ENCODE results near the gene ZNF296.
"Not testable (repeated sequence)": the region's sequence is repeated elsewhere in the genome, so short reads cannot be mapped to it uniquely, and the experiment has no call there.

Gene ZNF296

DNA sequence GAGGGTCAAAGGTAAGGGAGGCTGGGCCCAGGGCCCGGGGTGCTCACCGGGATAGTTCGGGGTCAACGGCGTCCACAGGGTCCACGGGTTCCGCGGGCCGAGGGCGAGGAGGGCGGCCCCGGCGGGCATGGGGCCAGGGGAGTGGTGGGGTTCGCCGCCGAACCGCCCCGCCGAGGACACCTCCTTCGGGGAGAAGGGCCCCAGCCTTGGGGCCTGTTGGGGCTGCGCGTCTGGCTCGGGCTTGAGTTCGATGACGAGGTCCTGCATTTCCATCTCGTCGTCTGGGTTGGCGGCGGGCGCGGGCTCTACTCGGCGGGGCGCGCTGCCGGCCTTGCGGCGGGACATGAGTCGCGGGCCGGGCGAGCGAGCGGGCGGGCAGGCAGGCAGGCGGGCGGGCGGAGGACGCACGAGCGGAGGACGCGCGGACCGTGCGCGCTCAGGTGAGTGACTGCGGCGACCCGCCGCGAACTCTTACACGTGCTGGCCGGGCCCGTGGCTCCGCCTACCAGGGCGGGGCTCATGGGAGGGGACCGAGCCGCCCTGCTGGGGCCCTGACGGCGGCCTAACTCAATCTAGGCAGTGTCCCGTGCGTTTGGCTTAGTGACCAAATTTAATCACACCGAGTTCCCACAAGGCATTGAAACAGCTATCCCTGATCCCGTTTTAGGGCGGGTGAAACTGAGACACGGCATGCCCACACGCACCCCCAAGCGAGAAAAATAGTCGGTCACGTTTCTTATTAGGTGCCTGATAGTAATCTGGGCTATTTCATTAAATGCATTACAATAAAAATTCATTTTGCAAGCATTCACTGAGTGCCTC is at the start of gene ZNF296:
TSS of gene ZNF296 (minus strand) at position 450 of the 822 bp plus-strand sequence. CDS start at position 345, 105 bp downstream.
- DNase-seq = peak; percentile 80

DNA sequence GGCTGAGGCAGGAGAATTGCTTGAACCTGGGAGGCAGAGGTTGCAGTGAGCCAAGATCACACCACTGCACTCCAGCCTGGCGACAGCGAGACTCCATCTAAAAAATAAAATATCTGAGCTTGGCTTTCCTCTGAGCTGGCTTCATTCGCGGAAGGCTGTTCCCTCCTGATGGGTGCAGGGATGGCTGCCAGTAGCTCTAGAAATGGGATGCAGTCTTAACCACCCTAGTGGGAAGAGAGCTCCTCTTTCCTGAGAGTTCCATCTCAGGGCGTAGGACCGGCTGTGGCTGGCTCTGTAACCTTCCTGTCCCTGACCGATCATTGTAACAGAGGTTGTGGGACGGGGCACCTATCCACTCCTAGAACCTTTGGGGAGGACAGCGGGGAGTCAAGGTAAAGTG is 49.1 kb upstream of the ZNF296 start:
- no peak for DNase-seq

- no peak for DNase-seq
These were observed 47.7 kb upstream of the ZNF296 start for GRCh38 chr19:45124021-45124420.

DNA sequence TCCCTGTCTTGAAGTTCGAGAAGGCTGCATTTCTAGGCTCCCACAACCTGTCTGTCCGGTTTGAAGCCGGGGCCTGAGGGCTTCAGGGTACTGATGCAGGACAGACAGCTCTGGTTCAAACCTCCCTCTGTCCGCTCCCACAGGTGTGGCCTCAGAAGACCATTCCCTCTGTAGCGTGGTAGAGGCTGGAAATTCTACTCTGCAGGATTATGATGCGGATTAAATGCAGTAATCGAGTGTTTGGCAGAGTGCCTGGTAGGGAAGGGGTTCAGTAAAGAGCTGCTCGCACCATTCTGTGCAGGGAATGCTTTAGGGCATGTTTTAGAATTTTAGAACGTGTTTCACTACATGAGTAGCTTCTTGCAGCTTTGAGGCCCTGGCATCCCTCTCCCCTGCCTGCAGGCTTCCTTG is 47.2 kb upstream of the ZNF296 start:
- DNase-seq = no peak

DNA sequence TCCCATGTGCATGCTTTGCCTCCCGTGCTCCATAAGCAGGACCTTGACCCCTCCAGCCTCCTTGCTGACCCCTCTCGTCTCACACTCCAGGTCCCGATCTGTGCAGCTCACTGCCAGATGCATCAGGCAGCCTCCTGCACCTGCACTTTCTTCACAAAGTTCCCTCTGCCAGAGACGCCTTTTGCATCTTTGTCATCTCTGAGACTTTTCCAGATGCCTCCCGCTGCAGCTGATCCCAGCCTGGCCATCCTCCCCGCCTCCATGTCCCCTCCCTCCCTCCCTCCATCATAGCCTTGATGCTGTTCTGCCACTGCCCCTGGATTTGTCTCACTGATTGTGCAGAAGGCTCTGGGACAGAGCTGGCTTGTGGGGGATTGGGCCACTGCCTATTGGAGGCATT is 46.6 kb upstream of the ZNF296 start:
- DNase-seq = no peak

DNA sequence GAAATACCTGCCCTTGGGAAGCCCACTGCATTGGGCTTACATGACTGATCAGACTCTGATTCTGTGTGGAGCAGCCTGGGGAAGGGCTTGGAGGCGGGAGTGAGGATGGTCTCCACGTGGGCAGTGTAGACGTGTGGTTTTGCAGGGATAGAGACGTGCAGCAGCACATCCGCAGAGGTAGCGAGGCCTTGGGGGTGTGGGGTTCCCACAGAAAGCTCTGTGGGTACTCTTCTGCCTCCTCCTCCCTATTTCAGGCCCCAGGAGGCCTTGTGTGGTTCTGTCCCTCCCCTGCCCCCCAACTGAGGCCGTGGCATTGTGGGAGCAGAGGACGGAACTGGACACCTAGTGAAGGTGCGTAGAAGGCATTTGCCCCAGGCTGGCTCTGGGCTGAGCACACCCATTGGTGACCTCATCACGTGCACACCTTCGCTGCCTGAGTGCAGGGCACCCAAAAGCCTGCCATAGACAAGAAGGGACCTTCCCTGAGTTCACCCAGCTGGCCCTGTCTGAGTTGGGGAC is 45.6 kb upstream of the ZNF296 start:
- no peak for DNase-seq

DNA sequence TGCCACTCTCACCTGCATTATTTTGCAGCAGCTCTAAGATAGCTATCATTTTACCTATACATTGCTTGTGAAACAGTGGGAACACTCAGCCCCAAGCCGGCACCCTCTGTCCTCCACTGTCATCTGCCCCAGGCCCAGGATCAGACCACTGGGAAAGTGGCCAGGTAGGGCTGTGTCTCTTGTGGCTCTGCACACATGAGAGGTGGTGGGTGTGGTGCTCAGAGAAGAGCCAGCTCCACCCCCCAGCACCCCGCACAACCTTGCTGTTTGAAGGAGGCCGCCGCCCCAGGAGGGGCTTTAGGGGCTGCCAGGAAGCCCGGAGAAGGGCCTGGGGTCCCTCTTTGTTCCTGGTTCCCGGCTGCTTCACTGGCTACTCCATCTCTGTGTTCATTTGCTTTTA is 43.3 kb upstream of the ZNF296 start:
- DNase-seq = no peak

DNA sequence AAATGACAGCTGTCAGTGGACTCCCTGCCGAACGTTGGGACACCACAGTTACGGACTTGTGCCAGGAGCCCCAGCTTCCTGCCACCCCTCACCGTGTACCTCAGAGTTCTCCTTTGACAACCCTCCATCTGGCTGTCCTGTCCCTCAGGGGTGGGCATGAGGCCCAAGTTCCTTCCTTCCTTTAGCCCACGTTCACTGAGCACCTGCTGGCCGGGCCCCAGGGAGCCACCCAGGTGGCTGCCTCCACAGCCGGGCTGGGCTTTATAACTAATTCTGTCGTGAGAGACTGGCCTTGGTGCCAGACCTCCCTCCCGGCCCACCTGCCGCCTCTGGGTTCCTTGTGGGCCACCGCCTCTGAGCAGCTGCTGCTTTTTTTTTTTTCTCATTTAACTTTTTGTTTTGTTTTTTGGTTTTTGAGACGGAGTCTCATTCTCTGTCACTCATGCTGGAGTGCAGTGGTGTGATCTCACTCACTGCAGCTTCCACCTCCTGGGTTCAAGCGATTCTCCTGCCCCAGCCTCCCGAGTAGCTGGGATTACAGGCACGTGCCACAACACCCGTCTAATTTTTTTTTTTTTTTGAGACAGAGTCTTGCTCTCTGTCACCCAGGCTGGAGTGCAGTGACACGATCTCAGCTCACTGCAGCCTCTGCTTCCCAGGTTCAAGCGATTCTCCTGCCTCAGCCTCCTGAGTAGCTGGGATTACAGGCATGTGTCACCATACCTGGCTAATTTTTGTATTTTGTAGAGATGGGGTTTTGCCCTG is 42.5 kb upstream of the ZNF296 start:
- DNase-seq = not testable (repeated sequence)

DNA sequence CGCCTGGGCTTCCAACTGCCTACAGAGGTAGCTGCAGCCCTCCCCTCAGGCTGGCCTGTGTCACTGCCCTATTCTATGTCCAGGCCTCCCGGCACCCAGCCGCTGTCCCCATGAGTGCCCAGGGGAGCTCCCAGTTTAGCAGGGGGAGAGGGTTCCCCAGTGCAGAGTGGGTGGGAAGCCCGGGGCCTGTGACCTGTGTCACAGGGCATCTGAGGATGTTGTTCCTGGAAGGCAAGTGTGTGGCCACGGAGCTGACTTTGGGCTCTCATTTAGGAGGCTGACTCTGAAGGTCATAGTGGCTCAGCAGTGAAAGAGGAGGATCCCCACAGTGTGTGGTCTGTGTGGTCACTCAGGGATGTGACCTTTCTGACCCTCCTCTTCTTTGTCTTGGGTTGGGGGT is 41.8 kb upstream of the ZNF296 start:
- no peak for DNase-seq

DNA sequence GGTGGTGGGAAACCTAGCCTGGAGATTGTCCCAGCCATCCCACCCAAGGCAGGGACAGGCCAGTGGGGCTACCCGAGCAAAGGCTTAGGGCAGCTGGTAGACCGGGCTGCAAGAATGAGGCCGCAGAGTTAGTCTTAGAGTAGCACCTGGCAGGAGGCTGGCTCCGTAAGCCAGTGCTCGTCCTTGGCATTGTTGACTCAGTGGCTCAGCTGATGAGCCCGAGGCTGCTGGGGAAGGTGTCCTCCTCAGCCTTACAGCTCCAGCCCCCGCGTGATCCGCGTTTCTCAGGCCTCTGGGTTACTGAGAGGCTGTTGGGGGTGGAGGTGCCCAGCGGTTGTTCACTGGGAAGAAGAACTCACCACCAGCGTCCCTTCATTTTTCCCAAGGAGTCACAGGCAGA is 41.4 kb upstream of the ZNF296 start:
- no peak for DNase-seq

- DNase-seq = peak; percentile 87
These were observed 40.9 kb upstream of the ZNF296 start for GRCh38 chr19:45117167-45117594.

DNA sequence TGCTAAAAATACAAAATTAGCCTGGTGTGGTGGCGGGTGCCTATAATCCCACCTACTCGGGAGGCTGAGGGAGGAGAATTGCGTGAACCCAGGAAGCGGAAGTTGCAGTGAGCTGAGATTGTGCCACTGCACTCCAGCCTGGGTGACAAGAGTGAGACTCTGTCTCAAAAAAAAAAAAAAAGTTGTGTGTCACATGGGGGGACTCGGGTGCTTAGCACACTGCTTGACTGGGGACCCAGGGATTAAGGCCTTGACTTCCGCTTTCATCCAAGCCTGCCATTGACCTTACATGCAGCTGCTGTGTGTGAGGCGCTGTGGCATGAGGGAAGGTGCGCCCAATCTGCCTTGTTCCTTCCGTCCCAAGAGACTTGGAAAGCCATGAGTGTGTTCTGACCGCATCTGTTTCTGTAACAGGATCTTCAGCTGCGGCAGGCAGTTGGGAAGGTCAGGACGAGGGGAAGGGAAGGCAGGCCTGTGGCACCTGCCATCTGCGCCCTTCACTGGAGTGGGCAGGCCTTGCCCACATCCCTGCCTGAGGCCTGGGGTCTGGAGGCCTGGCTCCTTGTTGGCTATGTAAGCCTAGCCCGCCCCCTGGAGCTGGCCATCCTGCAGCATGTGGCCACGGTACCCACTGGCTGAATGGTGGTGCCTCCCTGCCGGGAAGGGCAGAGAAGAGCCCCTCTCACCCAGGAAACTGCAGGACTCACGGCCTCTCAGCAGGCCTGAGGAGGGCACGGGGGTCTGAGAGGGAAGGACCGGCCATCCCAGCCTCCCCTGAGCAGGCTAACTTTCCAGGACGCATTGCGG is 39.7 kb upstream of the ZNF296 start:
- peak; percentile 100 for DNase-seq

DNA sequence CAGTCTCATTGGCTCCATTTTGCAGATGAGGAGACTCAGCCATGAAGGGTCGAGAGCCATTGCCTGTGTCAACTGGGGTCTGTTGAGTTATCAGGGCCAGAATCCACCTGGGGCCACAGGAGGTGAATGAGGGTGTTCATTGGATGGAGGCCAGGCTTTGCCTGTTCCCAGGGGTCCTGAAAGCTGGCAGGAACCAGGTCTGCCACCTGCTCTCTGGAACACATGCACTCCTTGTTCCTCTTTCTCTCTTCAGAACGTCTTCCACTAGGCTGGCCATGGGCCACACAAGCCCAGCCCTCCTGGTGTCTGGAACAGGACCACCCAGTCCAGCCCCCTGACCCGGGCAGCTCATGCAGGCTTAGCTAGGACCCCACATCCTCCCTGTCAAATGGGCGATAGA is 37.8 kb upstream of the ZNF296 start:
- DNase-seq = no peak

- no peak for DNase-seq
These were observed 37.4 kb upstream of the ZNF296 start for GRCh38 chr19:45113628-45114027.

DNA sequence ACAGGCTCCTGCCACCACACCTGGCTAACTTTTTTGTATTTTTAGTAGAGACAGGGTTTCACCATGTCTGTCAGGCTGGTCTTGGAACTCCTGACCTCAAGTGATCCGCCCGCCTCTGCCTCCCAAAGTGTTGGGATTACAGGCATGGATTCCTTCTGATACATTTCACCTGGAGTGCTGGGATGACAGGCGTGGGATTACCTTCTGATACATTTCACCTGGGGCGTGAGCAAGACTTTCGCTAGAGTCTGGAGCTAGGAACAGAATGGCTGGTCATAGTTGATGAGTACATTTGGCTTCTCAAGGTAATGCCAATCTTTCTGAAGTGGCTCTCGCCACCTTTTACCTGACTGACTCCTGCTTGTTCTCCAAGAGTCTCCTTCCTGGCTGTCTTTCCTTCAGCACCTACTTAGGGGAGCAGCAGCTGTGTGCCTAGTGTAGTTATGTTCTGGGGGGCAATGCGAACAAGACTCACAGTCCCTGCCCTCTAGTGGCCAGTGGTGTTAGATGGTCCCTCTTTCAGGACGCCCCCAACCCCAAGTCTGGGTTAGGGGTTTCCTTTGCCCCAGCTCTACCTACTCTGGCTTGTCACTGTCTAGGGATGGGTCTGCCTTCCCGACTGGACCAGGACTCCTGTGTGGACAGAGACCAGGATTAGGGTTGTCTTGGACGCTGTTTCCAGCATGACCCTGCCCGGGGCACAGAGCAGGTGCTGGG is 36.0 kb upstream of the ZNF296 start:
- DNase-seq = no peak

DNA sequence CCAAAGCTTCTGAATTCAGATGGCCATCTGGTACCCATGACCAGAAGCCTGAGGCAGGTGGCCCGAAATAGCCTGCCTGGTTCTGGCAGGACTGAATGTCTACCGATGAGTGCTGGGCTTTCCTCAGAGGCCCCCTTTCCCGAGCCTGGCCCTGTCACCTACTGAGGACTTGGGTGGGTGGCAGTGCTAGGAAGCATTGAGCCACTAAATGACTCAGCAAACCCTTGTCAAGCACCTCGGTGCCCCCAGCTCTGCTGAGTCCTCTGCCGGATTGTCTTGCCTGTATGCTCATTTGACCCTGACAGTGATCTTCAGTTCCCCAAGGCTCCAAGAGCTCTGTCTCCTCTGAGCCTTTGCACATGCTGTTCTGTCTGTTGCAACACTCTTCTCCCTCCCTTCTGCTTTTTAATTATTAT is 34.6 kb upstream of the ZNF296 start:
- DNase-seq = peak; percentile 24

GRCh38 chr19:45107621-45108150 is 31.4 kb upstream of the ZNF296 start:
- peak; percentile 51 for DNase-seq

DNA sequence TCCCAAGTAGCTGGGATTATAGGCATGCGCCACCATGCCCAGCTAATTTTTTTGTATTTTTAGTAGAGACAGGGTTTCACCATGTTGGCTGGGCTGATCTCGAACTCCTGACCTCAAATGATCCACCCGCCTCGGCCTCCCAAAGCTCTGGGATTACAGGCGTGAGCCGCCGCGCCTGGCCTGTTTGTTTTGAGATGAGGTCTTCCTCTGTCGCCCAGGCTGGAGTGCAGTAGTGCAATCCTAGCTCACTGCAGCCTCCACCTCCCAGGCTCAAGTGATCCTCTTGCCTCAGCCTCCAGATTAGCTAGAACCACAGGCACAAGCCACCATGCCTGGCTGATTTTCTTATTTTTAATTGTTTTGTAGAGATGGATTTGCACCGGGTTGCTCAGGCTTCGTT is 30.1 kb upstream of the ZNF296 start:
- DNase-seq = peak; percentile 18

- DNase-seq = peak; percentile 32
These were observed 28.5 kb upstream of the ZNF296 start for GRCh38 chr19:45104658-45105349.

DNA sequence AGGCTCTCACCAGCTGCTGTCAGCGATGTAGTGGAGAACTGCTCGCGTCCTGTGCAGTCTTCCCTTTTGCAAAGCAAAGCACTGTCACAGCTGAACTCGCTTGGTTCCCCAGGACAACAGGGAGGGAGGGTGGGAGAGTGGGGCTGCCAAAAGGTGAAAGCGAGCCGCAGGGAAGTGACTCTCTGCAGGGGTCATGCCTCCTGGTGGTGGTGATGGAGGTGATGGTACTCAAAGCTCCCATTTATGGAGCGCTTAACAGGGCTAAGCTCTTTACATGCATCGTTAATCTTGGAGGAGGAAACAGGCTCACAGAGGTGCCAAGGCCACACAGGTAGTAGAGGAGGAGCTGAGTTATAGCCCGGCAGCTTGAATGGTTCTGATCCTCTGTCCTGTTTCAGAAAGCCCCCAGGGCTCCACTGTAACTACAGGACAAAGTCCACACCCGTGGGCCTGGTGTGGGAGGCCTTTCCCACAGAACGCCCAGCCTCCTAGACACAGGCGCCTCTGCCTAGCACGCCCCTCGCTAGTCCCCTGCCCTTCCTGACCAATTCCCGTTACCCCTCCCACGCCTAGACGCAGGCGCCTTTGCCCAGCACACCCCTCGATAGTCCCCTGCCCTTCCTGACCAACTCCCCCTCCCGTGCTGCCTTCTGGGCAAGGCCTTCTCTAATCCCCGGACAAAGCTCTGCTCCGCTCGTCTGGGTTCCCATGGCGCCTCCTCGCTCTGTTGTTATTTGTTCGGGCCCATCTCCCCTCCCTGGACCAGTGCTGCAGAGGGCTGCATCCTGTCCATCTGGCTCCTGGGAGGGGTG is 27.4 kb upstream of the ZNF296 start:
- no peak for DNase-seq

- no peak for DNase-seq
These were observed 26.9 kb upstream of the ZNF296 start for GRCh38 chr19:45103156-45103507.

All from MV-4-11 (cell line).